ENCODE data around the gene KCNC4.

Gene KCNC4

GRCh38 chr1:110210604-110211495, 736 bp downstream of the KCNC4 start:
- in situ Hi-C loops (cut with MboI; ENCODE audit: low sequenced_read_pairs) = no loop called here

- in situ Hi-C loops (cut with MboI; ENCODE audit: low sequenced_read_pairs) = no loop called here
These were observed 1.5 kb downstream of the KCNC4 start for GRCh38 chr1:110211496-110212168.

GRCh38 chr1:110212169-110213142, 2.3 kb downstream of the KCNC4 start:
- in situ Hi-C loops (cut with MboI; ENCODE audit: low sequenced_read_pairs) = no loop called here

- in situ Hi-C loops (cut with MboI; ENCODE audit: low sequenced_read_pairs) = no loop called here
These were observed 3.0 kb downstream of the KCNC4 start for GRCh38 chr1:110213143-110213540.

- in situ Hi-C loops (cut with MboI; ENCODE audit: low sequenced_read_pairs) = no loop called here
These were observed 4.6 kb downstream of the KCNC4 start for GRCh38 chr1:110214454-110215404.

GRCh38 chr1:110215621-110216515, 5.8 kb downstream of the KCNC4 start:
- in situ Hi-C loops (cut with MboI; ENCODE audit: low sequenced_read_pairs) = no loop called here

GRCh38 chr1:110216844-110217444, 6.8 kb downstream of the KCNC4 start:
- in situ Hi-C loops (cut with MboI; ENCODE audit: low sequenced_read_pairs) = no loop called here

GRCh38 chr1:110218137-110218536, 8.0 kb downstream of the KCNC4 start:
- in situ Hi-C loops (cut with MboI; ENCODE audit: low sequenced_read_pairs) = no loop called here

GRCh38 chr1:110218739-110219138, 8.6 kb downstream of the KCNC4 start:
- in situ Hi-C loops (cut with MboI; ENCODE audit: low sequenced_read_pairs) = no loop called here

GRCh38 chr1:110220324-110220723, 10.2 kb downstream of the KCNC4 start:
- in situ Hi-C loops (cut with MboI; ENCODE audit: low sequenced_read_pairs) = no loop called here

- in situ Hi-C loops (cut with MboI; ENCODE audit: low sequenced_read_pairs) = no loop called here
These were observed 11.0 kb downstream of the KCNC4 start for GRCh38 chr1:110221119-110221518.

GRCh38 chr1:110223127-110223526, 13.0 kb downstream of the KCNC4 start:
- in situ Hi-C loops (cut with MboI; ENCODE audit: low sequenced_read_pairs) = no loop called here

GRCh38 chr1:110223581-110223980, 13.5 kb downstream of the KCNC4 start:
- in situ Hi-C loops (cut with MboI; ENCODE audit: low sequenced_read_pairs) = no loop called here

GRCh38 chr1:110224240-110224995, 14.3 kb downstream of the KCNC4 start:
- in situ Hi-C loops (cut with MboI; ENCODE audit: low sequenced_read_pairs) = no loop called here

GRCh38 chr1:110225212-110225611, 15.1 kb downstream of the KCNC4 start:
- in situ Hi-C loops (cut with MboI; ENCODE audit: low sequenced_read_pairs) = no loop called here

- in situ Hi-C loops (cut with MboI; ENCODE audit: low sequenced_read_pairs) = no loop called here
These were observed 15.8 kb downstream of the KCNC4 start for GRCh38 chr1:110225756-110226404.

GRCh38 chr1:110227774-110228173, 17.7 kb downstream of the KCNC4 start:
- in situ Hi-C loops (cut with MboI; ENCODE audit: low sequenced_read_pairs) = no loop called here
